Mammary epithelial cell (primary cell): ENCODE measurements around the gene SDK1.

Experiments
- CTCF ChIP-seq, 2 donors: IDR thresholded peaks in 1 of 2; conservative IDR thresholded peaks in 1 of 2; 2 replicates each; pipeline ENCODE4 v1.5.1; 2011 to 2012; ENCODE audit warnings: inconsistent platforms in 2 of 2, low read length in 2 of 2, mild to moderate bottlenecking in 2 of 2, control low read depth in 1 of 2, low read depth in 1 of 2; ENCODE audit not compliant: insufficient read depth in 1 of 2; ENCODE audit errors: extremely low read depth in 1 of 2
- EZH2 ChIP-seq: IDR thresholded peaks from 2 replicates; pipeline ENCODE4 v1.6.1; 2012; ENCODE audit warnings: low read length, inconsistent platforms, borderline replicate concordance

DNA sequence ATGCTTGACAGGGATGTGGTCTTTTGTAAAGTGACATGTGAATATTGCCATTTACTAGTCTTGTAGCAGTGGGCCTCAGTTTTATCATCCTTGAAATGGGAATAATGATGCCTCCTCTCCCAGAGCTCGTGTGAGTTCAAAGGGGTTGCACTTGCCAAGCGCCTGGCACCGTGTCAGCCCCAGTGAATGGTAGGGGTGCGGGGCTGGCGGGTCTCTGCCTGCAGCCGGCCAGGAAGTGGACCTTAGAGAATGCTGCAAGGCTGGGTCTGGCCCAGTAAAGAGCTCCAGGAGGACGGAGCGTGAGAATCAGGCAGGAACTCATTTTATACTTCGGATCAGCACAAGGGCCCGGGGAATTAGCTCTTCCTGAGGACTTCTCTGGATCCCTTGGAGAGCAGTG lies 856.6 kb downstream of the SDK1 start:
- TF ChIP-seq CTCF (conservative IDR thresholded peaks at IDR 0.05 in 1 of 2, IDR thresholded peaks at IDR 0.05 in 1 of 2; ENCODE audit: extremely low read depth in 1 of 2, insufficient read depth in 1 of 2, low read depth in 1 of 2, low read length in 2 of 2) (no peak), EZH2 (no peak)
